Activated naive CD4-positive, alpha-beta T cell treated with anti-CD3 and anti-CD28 coated beads, Interleukin-2, amount 10 ng/mL, durations not matched to agents 5 hours and 36 hours (primary cell): Measurements from ENCODE around the gene SPZ1. TPM values are rescaled to one million over a fixed set of nuclear protein-coding genes. Genes with fewer than 3 reads are reported as not detected.

ENCODE experiments used
- total RNA-seq, 2 experiments: library from RNA; stranded (reverse); gene quantifications; one replicate each; pipeline ENCODE4 v1.2.3, GENCODE V29; 2021

SPZ1 gene, protein sequence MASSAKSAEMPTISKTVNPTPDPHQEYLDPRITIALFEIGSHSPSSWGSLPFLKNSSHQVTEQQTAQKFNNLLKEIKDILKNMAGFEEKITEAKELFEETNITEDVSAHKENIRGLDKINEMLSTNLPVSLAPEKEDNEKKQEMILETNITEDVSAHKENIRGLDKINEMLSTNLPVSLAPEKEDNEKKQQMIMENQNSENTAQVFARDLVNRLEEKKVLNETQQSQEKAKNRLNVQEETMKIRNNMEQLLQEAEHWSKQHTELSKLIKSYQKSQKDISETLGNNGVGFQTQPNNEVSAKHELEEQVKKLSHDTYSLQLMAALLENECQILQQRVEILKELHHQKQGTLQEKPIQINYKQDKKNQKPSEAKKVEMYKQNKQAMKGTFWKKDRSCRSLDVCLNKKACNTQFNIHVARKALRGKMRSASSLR
- total RNA-seq: not detected

DNA sequence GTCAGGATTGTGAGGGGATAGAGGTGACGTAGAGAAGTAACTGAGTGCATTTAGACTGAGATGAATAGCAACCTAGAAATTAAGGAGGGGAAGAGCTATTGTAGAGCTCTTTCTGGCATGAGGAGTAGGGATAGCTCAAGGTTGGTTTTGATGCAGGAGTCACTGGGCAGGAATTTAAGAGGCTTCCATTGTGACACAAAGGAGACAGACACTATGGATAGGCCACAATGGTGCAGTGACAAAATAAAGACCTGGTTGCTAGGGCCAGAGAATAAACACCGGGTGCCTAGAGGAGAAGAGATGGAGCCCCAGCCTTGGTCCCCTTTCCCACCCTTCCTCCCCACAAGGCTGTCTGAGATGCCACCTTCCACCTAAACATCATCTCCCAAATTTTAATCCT, at the start of gene SPZ1:
Gene SPZ1, plus strand, starts transcription at position 301 of the 400 bp plus-strand sequence. CDS start 214 bp downstream, outside the sequence.

Other genes with a start within 250 kb of the SPZ1 start
- 100 to 1,000 TPM in 1 of 2 experiments, 10 to 100 TPM in 1; 99.3 to 107 TPM for gene SERINC5, start 64.0 kb upstream of the SPZ1 start, total RNA-seq
- 10 to 100 TPM in 1 of 2 experiments, 1 to 10 TPM in 1; 9.2 to 15.9 TPM for gene ZFYVE16, start 88.1 kb downstream of the SPZ1 start, total RNA-seq
- gene FAM151B, start 168.1 kb downstream of the SPZ1 start, total RNA-seq: under 1 TPM in 1 of 2 experiments, not detected in 1; 0.23 TPM